DOHH2 (cell line): Measurements from ENCODE around the gene ATXN2.
"Not testable (repeated sequence)": the region's sequence is repeated elsewhere in the genome, so short reads cannot be mapped to it uniquely, and the experiment has no call there.

Source experiments
- CTCF ChIP-seq: fragments of 200-600 bp; sonication (generic); IDR thresholded peaks from one replicate; pipeline ENCODE4 v1.5.1; 2014; ENCODE audit warnings: antibody characterized with exemption, mild to moderate bottlenecking, low read depth, low read length; ENCODE audit not compliant: poor library complexity, severe bottlenecking
- EZH2phosphoT487 ChIP-seq: fragments of 200-600 bp; sonication (generic); IDR thresholded peaks from 2 replicates; pipeline ENCODE4 v1.6.1; 2017; ENCODE audit warnings: borderline replicate concordance, mild to moderate bottlenecking, antibody characterized with exemption, low read length, moderate library complexity, mixed read lengths

DNA sequence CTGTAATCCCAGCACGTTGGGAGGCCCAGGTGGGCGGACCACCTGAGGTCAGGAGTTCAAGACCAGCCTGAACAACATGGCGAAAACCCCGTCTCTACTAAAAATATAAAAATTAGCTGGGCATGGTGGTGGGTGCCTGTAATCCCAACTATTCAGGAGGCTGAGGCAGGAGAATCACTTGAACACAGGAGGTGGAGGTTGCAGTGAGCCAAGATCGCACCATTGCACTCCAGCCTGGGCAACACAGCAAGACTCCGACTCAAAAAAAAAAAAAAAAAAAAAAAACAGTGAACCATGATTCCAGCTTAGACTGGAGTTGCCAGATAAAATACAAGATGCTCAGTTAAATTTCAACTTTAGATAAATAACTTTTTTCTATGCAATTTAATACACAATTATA is 15.6 kb downstream of the ATXN2 start:
- TF ChIP-seq CTCF, EZH2phosphoT487: not testable (repeated sequence)
